IMR-90 (cell line): ENCODE measurements around the gene PRLH.

Experiments
- POLR2A ChIP-seq: IDR thresholded peaks from 2 replicates; pipeline ENCODE4 v1.6.1; 2012; ENCODE audit warnings: mild to moderate bottlenecking, low read depth, low read length
- RCOR1 ChIP-seq: IDR thresholded peaks from 2 replicates; pipeline ENCODE4 v1.6.1; 2012; ENCODE audit warnings: mild to moderate bottlenecking, low read length, improper control_type of control experiment; ENCODE audit not compliant: insufficient replicate concordance
- SMC3 ChIP-seq: fragments of 150-350 bp; IDR thresholded peaks from 2 replicates; pipeline ENCODE4 v1.6.1; 2016; ENCODE audit warnings: low read depth, mild to moderate bottlenecking, antibody characterized with exemption, low read length, moderate library complexity

DNA sequence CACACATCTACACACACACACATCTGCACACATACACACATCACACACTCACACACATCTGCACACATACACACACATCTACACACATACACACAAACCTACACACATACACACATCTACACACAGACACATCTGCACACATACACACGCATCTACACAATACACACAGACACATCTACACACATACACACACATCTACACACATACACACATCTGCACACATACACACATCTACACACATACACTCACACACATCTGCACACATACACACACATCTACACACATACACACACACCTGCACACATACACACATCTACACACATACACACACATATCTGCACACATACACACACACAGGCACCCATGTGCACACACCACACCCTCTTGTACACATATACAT lies 400 bp upstream of the PRLH start:
- TF ChIP-seq SMC3 (no peak), POLR2A (no peak), RCOR1 (no peak)
